Measurements from ENCODE around the gene IGFN1. TPM values are rescaled to one million over a fixed set of nuclear protein-coding genes. Genes with fewer than 3 reads are reported as not detected.

Gene IGFN1
- total and polyA plus RNA-seq, 2 experiments from 2014 or later, result 0.37 to 3.1 TPM

DNA sequence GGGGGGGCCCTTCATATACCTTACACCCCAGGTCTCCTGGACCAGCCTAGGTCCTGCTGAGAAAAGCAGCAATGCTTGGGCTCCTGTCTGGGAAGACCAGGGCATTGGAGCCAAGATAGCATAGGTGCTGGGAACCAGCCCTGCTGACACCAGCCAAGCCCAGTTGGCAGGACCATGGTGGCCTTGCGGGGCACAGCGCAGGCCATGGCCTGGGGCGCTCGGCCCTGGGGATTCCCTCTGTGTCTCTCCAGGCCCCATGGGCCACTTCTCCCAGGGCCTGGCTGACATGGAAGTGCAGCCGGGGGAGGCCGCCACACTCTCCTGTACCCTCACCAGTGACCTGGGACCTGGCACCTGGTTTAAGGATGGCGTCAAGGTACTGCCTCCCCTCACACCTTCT is 23.3 kb downstream of the IGFN1 start:
- H4K20me1 ChIP-seq (ENCODE audit: insufficient read depth, poor library complexity, severe bottlenecking), result no peaks in the 10 kb centered on the region
- no peak for DNase-seq (ENCODE audit: low spot score)
- no peaks in the 10 kb centered on the region for H3K9me3 ChIP-seq (ENCODE audit: low read depth)
- H3K27ac ChIP-seq, result no peak overlapping the region
- TF ChIP-seq, protein P1, sequence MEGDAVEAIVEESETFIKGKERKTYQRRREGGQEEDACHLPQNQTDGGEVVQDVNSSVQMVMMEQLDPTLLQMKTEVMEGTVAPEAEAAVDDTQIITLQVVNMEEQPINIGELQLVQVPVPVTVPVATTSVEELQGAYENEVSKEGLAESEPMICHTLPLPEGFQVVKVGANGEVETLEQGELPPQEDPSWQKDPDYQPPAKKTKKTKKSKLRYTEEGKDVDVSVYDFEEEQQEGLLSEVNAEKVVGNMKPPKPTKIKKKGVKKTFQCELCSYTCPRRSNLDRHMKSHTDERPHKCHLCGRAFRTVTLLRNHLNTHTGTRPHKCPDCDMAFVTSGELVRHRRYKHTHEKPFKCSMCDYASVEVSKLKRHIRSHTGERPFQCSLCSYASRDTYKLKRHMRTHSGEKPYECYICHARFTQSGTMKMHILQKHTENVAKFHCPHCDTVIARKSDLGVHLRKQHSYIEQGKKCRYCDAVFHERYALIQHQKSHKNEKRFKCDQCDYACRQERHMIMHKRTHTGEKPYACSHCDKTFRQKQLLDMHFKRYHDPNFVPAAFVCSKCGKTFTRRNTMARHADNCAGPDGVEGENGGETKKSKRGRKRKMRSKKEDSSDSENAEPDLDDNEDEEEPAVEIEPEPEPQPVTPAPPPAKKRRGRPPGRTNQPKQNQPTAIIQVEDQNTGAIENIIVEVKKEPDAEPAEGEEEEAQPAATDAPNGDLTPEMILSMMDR (IDR thresholded peaks at IDR 0.05; ENCODE audit: poor library complexity), result no peak
- TF ChIP-seq EZH2phosphoT487 (IDR thresholded peaks at IDR 0.05; ENCODE audit: low read depth, severe bottlenecking, unreplicated experiment) (no peak), EZH2 (IDR thresholded peaks at IDR 0.05; ENCODE audit: borderline replicate concordance) (no peak)
- H3K79me2 ChIP-seq, result no peaks in the 10 kb centered on the region
- no peaks in the 10 kb centered on the region for H3K4me1 ChIP-seq (ENCODE audit: insufficient read depth)
- H2AFZ ChIP-seq, result no peak overlapping the region
- WGBS (ENCODE audit: low lambda C conversion rate, missing lambda C conversion rate), result 91% methylated on average over 7 of the region's 7 CpGs
- H3K27me3 ChIP-seq, result peaks cover 14% of the 10 kb centered on the region
- H3K36me3 ChIP-seq (replicated peaks; ENCODE audit: insufficient read depth, low read depth), result no peaks in the 10 kb centered on the region
- no peak overlapping the region for H3K4me2 ChIP-seq
- H3K9me2 ChIP-seq (replicated peaks; ENCODE audit: insufficient read depth), result no peaks in the 10 kb centered on the region
- no peak overlapping the region for H3K4me3 ChIP-seq

- no peak for DNase-seq (ENCODE audit: low spot score)
- 59% methylated on average over 4 of the region's 4 CpGs for WGBS (ENCODE audit: low lambda C conversion rate, missing lambda C conversion rate)
Measured at GRCh38 chr1:201214461-201214860, 23.8 kb downstream of the IGFN1 start.

GRCh38 chr1:201214886-201215285 is 24.3 kb downstream of the IGFN1 start:
- H3K4me2 ChIP-seq, result no peak overlapping the region
- no peaks in the 10 kb centered on the region for H3K9me2 ChIP-seq (replicated peaks; ENCODE audit: insufficient read depth)
- no peaks in the 10 kb centered on the region for H3K79me2 ChIP-seq
- DNase-seq (ENCODE audit: low spot score), result no peak
- H3K27ac ChIP-seq, result no peak overlapping the region
- no peak overlapping the region for H3K4me3 ChIP-seq
- no peak overlapping the region for H2AFZ ChIP-seq
- no peaks in the 10 kb centered on the region for H4K20me1 ChIP-seq (ENCODE audit: insufficient read depth, poor library complexity, severe bottlenecking)
- WGBS (ENCODE audit: low lambda C conversion rate, missing lambda C conversion rate), result 84% methylated on average over 5 of the region's 5 CpGs
- H3K27me3 ChIP-seq, result peaks cover 14% of the 10 kb centered on the region
- TF ChIP-seq EZH2 (IDR thresholded peaks at IDR 0.05; ENCODE audit: borderline replicate concordance), result no peak
- no peaks in the 10 kb centered on the region for H3K9me3 ChIP-seq (ENCODE audit: low read depth)
- H3K4me1 ChIP-seq (ENCODE audit: insufficient read depth), result no peaks in the 10 kb centered on the region
- H3K36me3 ChIP-seq (replicated peaks; ENCODE audit: insufficient read depth, low read depth), result no peaks in the 10 kb centered on the region

More at GRCh38 chr1:201214461-201214860, 23.8 kb downstream of the IGFN1 start:
- H3K4me2 ChIP-seq, result no peak overlapping the region
- H3K4me1 ChIP-seq (ENCODE audit: insufficient read depth), result no peaks in the 10 kb centered on the region
- peaks cover 14% of the 10 kb centered on the region for H3K27me3 ChIP-seq
- TF ChIP-seq, protein P1 (IDR thresholded peaks at IDR 0.05; ENCODE audit: poor library complexity), result no peak
- TF ChIP-seq EZH2phosphoT487 (IDR thresholded peaks at IDR 0.05; ENCODE audit: low read depth, severe bottlenecking, unreplicated experiment) (no peak), EZH2 (IDR thresholded peaks at IDR 0.05; ENCODE audit: borderline replicate concordance) (no peak)
- no peaks in the 10 kb centered on the region for H3K79me2 ChIP-seq
- no peaks in the 10 kb centered on the region for H4K20me1 ChIP-seq (ENCODE audit: insufficient read depth, poor library complexity, severe bottlenecking)
- H3K9me2 ChIP-seq (replicated peaks; ENCODE audit: insufficient read depth), result no peaks in the 10 kb centered on the region
- H2AFZ ChIP-seq, result no peak overlapping the region
- H3K36me3 ChIP-seq (replicated peaks; ENCODE audit: insufficient read depth, low read depth), result no peaks in the 10 kb centered on the region
- H3K27ac ChIP-seq, result no peak overlapping the region
- no peaks in the 10 kb centered on the region for H3K9me3 ChIP-seq (ENCODE audit: low read depth)
- H3K4me3 ChIP-seq, result no peak overlapping the region

GRCh38 chr1:201215531-201216357 is 25.1 kb downstream of the IGFN1 start:
- H3K9me3 ChIP-seq (ENCODE audit: low read depth), result no peaks in the 10 kb centered on the region
- H3K4me1 ChIP-seq (ENCODE audit: insufficient read depth), result no peaks in the 10 kb centered on the region
- H3K27me3 ChIP-seq, result peaks cover 14% of the 10 kb centered on the region
- no peak overlapping the region for H3K4me2 ChIP-seq
- H3K4me3 ChIP-seq, result no peak overlapping the region
- no peaks in the 10 kb centered on the region for H3K9me2 ChIP-seq (replicated peaks; ENCODE audit: insufficient read depth)
- H3K36me3 ChIP-seq (replicated peaks; ENCODE audit: insufficient read depth, low read depth), result no peaks in the 10 kb centered on the region
- no peak for DNase-seq (ENCODE audit: low spot score)
- no peaks in the 10 kb centered on the region for H4K20me1 ChIP-seq (ENCODE audit: insufficient read depth, poor library complexity, severe bottlenecking)
- no peak overlapping the region for H3K27ac ChIP-seq
- H2AFZ ChIP-seq, result no peak overlapping the region
- WGBS (ENCODE audit: low lambda C conversion rate, missing lambda C conversion rate), result 94% methylated on average over 12 of the region's 12 CpGs
- no peaks in the 10 kb centered on the region for H3K79me2 ChIP-seq
- TF ChIP-seq, protein P1 (IDR thresholded peaks at IDR 0.05; ENCODE audit: poor library complexity), result no peak
- TF ChIP-seq EZH2 (IDR thresholded peaks at IDR 0.05; ENCODE audit: borderline replicate concordance), result no peak
- no peak for TF ChIP-seq EZH2phosphoT487 (IDR thresholded peaks at IDR 0.05; ENCODE audit: low read depth, severe bottlenecking, unreplicated experiment)
